Right lung (tissue), 5 donors: ENCODE results near the gene LYL1. TPM values are rescaled to one million over a fixed set of nuclear protein-coding genes. Genes with fewer than 3 reads are reported as not detected.

ENCODE experiments used
- DNase-seq, 2 donors: peaks; one replicate each; pipeline ENCODE4 v3.0.0-alpha.2; 2013
- polyA plus RNA-seq, 5 donors: library from polyadenylated mRNA; unstranded; fragments of 120-200 nt; gene quantifications; one replicate each; pipeline versions ENCODE4 v1.2.1 to v1.2.3, GENCODE V29; 2013; ENCODE audit warnings: inconsistent platforms in 1 of 5, low replicate concordance in 1 of 5; ENCODE audit not compliant: insufficient read length in 5 of 5, insufficient read depth in 1 of 5

Gene LYL1
- polyA plus RNA-seq, 5 donors = 6.2 to 13.5 (median 6.8) TPM

- no peak for DNase-seq
These were observed 42.3 kb downstream of the LYL1 start for GRCh38 chr19:13060233-13060963.

GRCh38 chr19:13058951-13059660 is 43.6 kb downstream of the LYL1 start:
- no peak for DNase-seq

GRCh38 chr19:13057744-13058143 is 44.9 kb downstream of the LYL1 start:
- no peak for DNase-seq

- DNase-seq = no peak
These were observed 45.5 kb downstream of the LYL1 start for GRCh38 chr19:13057147-13057572.

- peak in 1 of 2 donors; percentile 72 for DNase-seq
These were observed 46.5 kb downstream of the LYL1 start for GRCh38 chr19:13056052-13056660.

- peak; percentile 86 to 87 for DNase-seq
These were observed 47.2 kb downstream of the LYL1 start for GRCh38 chr19:13055213-13056051.

- no peak for DNase-seq
These were observed 47.9 kb downstream of the LYL1 start for GRCh38 chr19:13054626-13055212.

- peak; percentile 80 to 81 for DNase-seq
These were observed 48.7 kb downstream of the LYL1 start for GRCh38 chr19:13053761-13054625.

- DNase-seq = no peak
These were observed 49.4 kb downstream of the LYL1 start for GRCh38 chr19:13053238-13053637.

- no peak for DNase-seq
These were observed 50.0 kb downstream of the LYL1 start for GRCh38 chr19:13052447-13053175.

GRCh38 chr19:13051557-13052165 is 51.0 kb downstream of the LYL1 start:
- DNase-seq = peak; percentile 52 to 70

GRCh38 chr19:13050274-13050673 is 52.4 kb downstream of the LYL1 start:
- no peak for DNase-seq

Other genes starting within 250 kb of the LYL1 start
- 10 to 100 TPM; 19.8 to 25.3 (median 20.7) TPM for gene DNASE2, start 221.4 kb downstream of the LYL1 start, polyA plus RNA-seq
- 1 to 10 TPM in 2 of 5 donors, under 1 TPM in 3; 0.30 to 2.3 (median 0.67) TPM for gene KLF1, start 215.7 kb downstream of the LYL1 start, polyA plus RNA-seq
- gene GCDH, start 211.7 kb downstream of the LYL1 start, polyA plus RNA-seq = 10 to 100 TPM; 19.5 to 31.5 (median 24.8) TPM
- gene SYCE2, start 183.6 kb downstream of the LYL1 start, polyA plus RNA-seq = 1 to 10 TPM; 2.6 to 4.2 (median 3.1) TPM
- gene FARSA, start 169.1 kb downstream of the LYL1 start, polyA plus RNA-seq = 10 to 100 TPM; 32.1 to 54.4 (median 44.3) TPM
- 100 to 1,000 TPM; 632 to 884 (median 841) TPM for gene CALR, start 164.2 kb downstream of the LYL1 start, polyA plus RNA-seq
- gene RAD23A, start 157.0 kb downstream of the LYL1 start, polyA plus RNA-seq = 100 to 1,000 TPM in 1 of 5 donors, 10 to 100 TPM in 4; 55.7 to 105 (median 76.3) TPM
- gene GADD45GIP1, start 145.6 kb downstream of the LYL1 start, polyA plus RNA-seq = 10 to 100 TPM; 22.7 to 51.6 (median 25.6) TPM
- gene DAND5, start 133.3 kb downstream of the LYL1 start, polyA plus RNA-seq = under 1 TPM; 0.21 to 0.57 (median 0.26) TPM
- gene NFIX, start 107.4 kb downstream of the LYL1 start, polyA plus RNA-seq = 100 to 1,000 TPM in 3 of 5 donors, 10 to 100 TPM in 2; 83.6 to 141 (median 101) TPM
- gene TRMT1, start 13.9 kb upstream of the LYL1 start, polyA plus RNA-seq = 10 to 100 TPM; 25.1 to 36.1 (median 33.5) TPM
- 10 to 100 TPM; 14.0 to 32.4 (median 19.7) TPM for gene NACC1, start 15.4 kb upstream of the LYL1 start, polyA plus RNA-seq
- gene STX10, start 47.5 kb upstream of the LYL1 start, polyA plus RNA-seq = 10 to 100 TPM; 59.0 to 93.4 (median 65.1) TPM
- gene IER2, start 47.6 kb upstream of the LYL1 start, polyA plus RNA-seq = 100 to 1,000 TPM in 3 of 5 donors, 10 to 100 TPM in 2; 48.2 to 178 (median 131) TPM